Trophoblast cell (in vitro differentiated cells and primary cell): ENCODE measurements around the gene PLEKHA4.
"Not testable (repeated sequence)": the region's sequence is repeated elsewhere in the genome, so short reads cannot be mapped to it uniquely, and the experiment has no call there.

Source experiments
- DNase-seq, 2 donors: peaks; one replicate each; pipeline ENCODE4 v3.0.0-alpha.2; 2016
- H2AFZ ChIP-seq: 2 replicates; pipeline ENCODE4 v1.6.1; 2013; ENCODE audit warnings: low read length, moderate library complexity, mild to moderate bottlenecking; ENCODE audit not compliant: insufficient read depth, poor library complexity
- H2AK5ac ChIP-seq: 2 replicates; pipeline ENCODE4 v1.6.1; 2013; ENCODE audit warnings: mild to moderate bottlenecking, low read length
- H2BK120ac ChIP-seq: 2 replicates; pipeline ENCODE4 v1.6.1; 2013; ENCODE audit warnings: low read length, mild to moderate bottlenecking, moderate library complexity; ENCODE audit not compliant: insufficient read depth, poor library complexity
- H2BK12ac ChIP-seq: 2 replicates; pipeline ENCODE4 v1.6.1; 2013; ENCODE audit warnings: mild to moderate bottlenecking, low read length, moderate library complexity
- H2BK5ac ChIP-seq: 2 replicates; pipeline ENCODE4 v1.6.1; 2013; ENCODE audit warnings: low read length, low read depth, moderate library complexity, mild to moderate bottlenecking; ENCODE audit not compliant: poor library complexity
- H3K14ac ChIP-seq: 2 replicates; pipeline ENCODE4 v1.6.1; 2013; ENCODE audit warnings: mild to moderate bottlenecking, low read length
- H3K18ac ChIP-seq: 2 replicates; pipeline ENCODE4 v1.6.1; 2013; ENCODE audit warnings: mild to moderate bottlenecking, low read length
- H3K23ac ChIP-seq: 2 replicates; pipeline ENCODE4 v1.6.1; 2013; ENCODE audit warnings: low read length
- H3K27ac ChIP-seq: 2 replicates; pipeline ENCODE4 v1.5.1; 2013; ENCODE audit warnings: low read depth, mild to moderate bottlenecking, inconsistent platforms, low read length, moderate library complexity
- H3K27me3 ChIP-seq: 2 replicates; pipeline ENCODE4 v1.6.1; 2013; ENCODE audit warnings: inconsistent platforms, mild to moderate bottlenecking, low read length, moderate library complexity; ENCODE audit not compliant: insufficient read depth
- H3K36me3 ChIP-seq, 2 experiments: 1 replicate in 1 of 2; 2 replicates in 1 of 2; pipeline ENCODE4 v1.6.1; 2013; ENCODE audit warnings: low read length in 2 of 2, mild to moderate bottlenecking in 2 of 2, moderate library complexity in 1 of 2; ENCODE audit not compliant: insufficient read depth in 2 of 2, control insufficient read depth in 1 of 2
- H3K4ac ChIP-seq: 2 replicates; pipeline ENCODE4 v1.6.1; 2013; ENCODE audit warnings: low read depth, mild to moderate bottlenecking, low read length, moderate library complexity
- H3K4me1 ChIP-seq, 2 experiments: 1 replicate in 1 of 2; 2 replicates in 1 of 2; pipeline ENCODE4 v1.6.1; 2013; ENCODE audit warnings: low read length in 2 of 2, mild to moderate bottlenecking in 2 of 2, moderate library complexity in 1 of 2; ENCODE audit not compliant: insufficient read depth in 2 of 2, control insufficient read depth in 1 of 2
- H3K4me2 ChIP-seq: 2 replicates; pipeline ENCODE4 v1.6.1; 2013; ENCODE audit warnings: inconsistent platforms, mild to moderate bottlenecking, low read length, moderate library complexity
- H3K4me3 ChIP-seq: 2 replicates; pipeline ENCODE4 v1.5.1; 2013; ENCODE audit warnings: mild to moderate bottlenecking, low read depth, low read length, inconsistent platforms
- H3K79me1 ChIP-seq: one replicate; pipeline ENCODE4 v1.6.1; 2013; ENCODE audit warnings: low read length
- H3K79me2 ChIP-seq: 2 replicates; pipeline ENCODE4 v1.6.1; 2013; ENCODE audit warnings: low read length, mild to moderate bottlenecking; ENCODE audit not compliant: control insufficient read depth, insufficient read depth, poor library complexity
- H3K9ac ChIP-seq: 2 replicates; pipeline ENCODE4 v1.6.1; 2013; ENCODE audit warnings: mild to moderate bottlenecking, low read length
- H3K9me3 ChIP-seq: 2 replicates; pipeline ENCODE4 v1.6.1; 2013; ENCODE audit warnings: low read depth, mild to moderate bottlenecking, control low read depth, inconsistent platforms, low read length; ENCODE audit not compliant: insufficient read depth
- H4K12ac ChIP-seq: 2 replicates; pipeline ENCODE4 v1.6.1; 2013; ENCODE audit warnings: low read depth, mild to moderate bottlenecking, low read length, moderate library complexity
- H4K8ac ChIP-seq: 2 replicates; pipeline ENCODE4 v1.6.1; 2013; ENCODE audit warnings: low read depth, mild to moderate bottlenecking, low read length, moderate library complexity
- H4K91ac ChIP-seq: one replicate; pipeline ENCODE4 v1.6.1; 2013; ENCODE audit warnings: low read depth, mild to moderate bottlenecking, low read length, moderate library complexity
- WGBS: extraction: QIAGEN DNeasy Blood & Tissue Kit; methylation state at CpG from one replicate; pipeline ENCODE4 v1.1.7; 2013; ENCODE audit warnings: missing lambda C conversion rate; ENCODE audit not compliant: insufficient read length, insufficient coverage; ENCODE audit errors: extremely low coverage; 5-methylcytosine and 5-hydroxymethylcytosine counted together

Gene PLEKHA4

GRCh38 chr19:48853483-48853882 lies 14.9 kb downstream of the PLEKHA4 start:
- Histone ChIP-seq H4K91ac (no peak overlapping the region), H3K23ac (no peak overlapping the region), H3K4me1 (no peaks in the 10 kb centered on the region), H3K27me3 (no peaks in the 10 kb centered on the region), H2AK5ac (no peak overlapping the region), H2BK120ac (no peak overlapping the region), H3K9ac (no peak overlapping the region), H4K12ac (no peak overlapping the region), H2BK12ac (no peak overlapping the region), H3K36me3 (no peaks in the 10 kb centered on the region), H3K4ac (no peak overlapping the region), H3K9me3 (no peaks in the 10 kb centered on the region), H3K4me2 (no peak overlapping the region), H3K79me2 (no peaks in the 10 kb centered on the region), H3K79me1 (no peaks in the 10 kb centered on the region), H2AFZ (no peak overlapping the region), H3K4me3 (no peak overlapping the region), H3K14ac (no peak overlapping the region), H4K8ac (no peak overlapping the region), H2BK5ac (no peak overlapping the region), H3K27ac (no peak overlapping the region), H3K18ac (no peak overlapping the region)
- DNase-seq, result no peak
- no CpG with 5 or more reads among the region's 8 CpGs for WGBS

- H3K4ac ChIP-seq, result no peak overlapping the region
- no peak overlapping the region for H3K4me3 ChIP-seq
- no peak overlapping the region for H2BK120ac ChIP-seq
- no peak overlapping the region for H3K27ac ChIP-seq
- no peak overlapping the region for H3K4me2 ChIP-seq
- no peak for DNase-seq
- no peaks in the 10 kb centered on the region for H3K4me1 ChIP-seq
- no peak overlapping the region for H2BK12ac ChIP-seq
- H3K27me3 ChIP-seq, result no peaks in the 10 kb centered on the region
- H4K91ac ChIP-seq, result no peak overlapping the region
- no peak overlapping the region for H4K8ac ChIP-seq
- no peak overlapping the region for H3K9ac ChIP-seq
- no peak overlapping the region for H2AFZ ChIP-seq
- no peak overlapping the region for H3K18ac ChIP-seq
- no peaks in the 10 kb centered on the region for H3K79me2 ChIP-seq
- no peak overlapping the region for H4K12ac ChIP-seq
- no peaks in the 10 kb centered on the region for H3K36me3 ChIP-seq
- no peak overlapping the region for H3K23ac ChIP-seq
- H3K79me1 ChIP-seq, result no peaks in the 10 kb centered on the region
- WGBS, result no CpG with 5 or more reads among the region's 4 CpGs
- H2BK5ac ChIP-seq, result no peak overlapping the region
- H3K9me3 ChIP-seq, result no peaks in the 10 kb centered on the region
- H2AK5ac ChIP-seq, result no peak overlapping the region
- no peak overlapping the region for H3K14ac ChIP-seq
These were observed 16.1 kb downstream of the PLEKHA4 start for GRCh38 chr19:48852292-48852691.

GRCh38 chr19:48846659-48847058 lies 21.8 kb downstream of the PLEKHA4 start:
- H3K18ac ChIP-seq, H2AFZ ChIP-seq, H3K14ac ChIP-seq, H3K27me3 ChIP-seq, H3K4me2 ChIP-seq, H2BK120ac ChIP-seq, H3K4me3 ChIP-seq, H3K4ac ChIP-seq, H3K9me3 ChIP-seq, H3K9ac ChIP-seq, H3K79me2 ChIP-seq, H3K4me1 ChIP-seq, H2AK5ac ChIP-seq, H3K27ac ChIP-seq, H3K36me3 ChIP-seq, H2BK5ac ChIP-seq, H2BK12ac ChIP-seq, H4K12ac ChIP-seq, H4K91ac ChIP-seq, H3K79me1 ChIP-seq, H3K23ac ChIP-seq, H4K8ac ChIP-seq, DNase-seq: not testable (repeated sequence)
- no CpG with 5 or more reads among the region's 3 CpGs for WGBS

- H4K8ac ChIP-seq, result no peak overlapping the region
- H2AFZ ChIP-seq, result no peak overlapping the region
- no peak overlapping the region for H2AK5ac ChIP-seq
- no peak overlapping the region for H3K23ac ChIP-seq
- H4K91ac ChIP-seq, result no peak overlapping the region
- no peak for DNase-seq
- peak overlapping the region; percentile 64 for H3K9ac ChIP-seq
- no peak overlapping the region for H3K18ac ChIP-seq
- peaks cover 0 to 3% of the 10 kb centered on the region in 2 experiments for H3K36me3 ChIP-seq
- H3K4me3 ChIP-seq, result no peak overlapping the region
- no peaks in the 10 kb centered on the region for H3K27me3 ChIP-seq
- no peak overlapping the region for H2BK12ac ChIP-seq
- no peaks in the 10 kb centered on the region for H3K79me1 ChIP-seq
- no peaks in the 10 kb centered on the region for H3K4me1 ChIP-seq
- H2BK5ac ChIP-seq, result no peak overlapping the region
- H4K12ac ChIP-seq, result no peak overlapping the region
- no peak overlapping the region for H3K14ac ChIP-seq
- H3K79me2 ChIP-seq, result no peaks in the 10 kb centered on the region
- H3K4me2 ChIP-seq, result no peak overlapping the region
- WGBS, result no CpG with 5 or more reads among the region's 15 CpGs
- no peaks in the 10 kb centered on the region for H3K9me3 ChIP-seq
- H3K27ac ChIP-seq, result no peak overlapping the region
- H2BK120ac ChIP-seq, result no peak overlapping the region
- H3K4ac ChIP-seq, result no peak overlapping the region
These were observed 23.0 kb downstream of the PLEKHA4 start for GRCh38 chr19:48845384-48845783.
